OCI-M1 (cell line): ENCODE measurements around the gene ISCU.
A peak's percentile ranks its signal among the peaks of the same experiment; 100 is the strongest.

Experiments used
- DNase-seq: peaks from one replicate; lab custom pipeline; 2025; lab: John Stamatoyannopoulos, UW

ISCU gene

GRCh38 chr12:108562348-108563135 lies at the start of gene ISCU:
Gene ISCU, plus strand, starts transcription at chr12:108562596. Its CDS starts 27 bp downstream, at chr12:108562623.
- DNase-seq: peak; percentile 98

GRCh38 chr12:108514468-108514972 lies 47.9 kb upstream of the ISCU start:
- DNase-seq: no peak

DNA sequence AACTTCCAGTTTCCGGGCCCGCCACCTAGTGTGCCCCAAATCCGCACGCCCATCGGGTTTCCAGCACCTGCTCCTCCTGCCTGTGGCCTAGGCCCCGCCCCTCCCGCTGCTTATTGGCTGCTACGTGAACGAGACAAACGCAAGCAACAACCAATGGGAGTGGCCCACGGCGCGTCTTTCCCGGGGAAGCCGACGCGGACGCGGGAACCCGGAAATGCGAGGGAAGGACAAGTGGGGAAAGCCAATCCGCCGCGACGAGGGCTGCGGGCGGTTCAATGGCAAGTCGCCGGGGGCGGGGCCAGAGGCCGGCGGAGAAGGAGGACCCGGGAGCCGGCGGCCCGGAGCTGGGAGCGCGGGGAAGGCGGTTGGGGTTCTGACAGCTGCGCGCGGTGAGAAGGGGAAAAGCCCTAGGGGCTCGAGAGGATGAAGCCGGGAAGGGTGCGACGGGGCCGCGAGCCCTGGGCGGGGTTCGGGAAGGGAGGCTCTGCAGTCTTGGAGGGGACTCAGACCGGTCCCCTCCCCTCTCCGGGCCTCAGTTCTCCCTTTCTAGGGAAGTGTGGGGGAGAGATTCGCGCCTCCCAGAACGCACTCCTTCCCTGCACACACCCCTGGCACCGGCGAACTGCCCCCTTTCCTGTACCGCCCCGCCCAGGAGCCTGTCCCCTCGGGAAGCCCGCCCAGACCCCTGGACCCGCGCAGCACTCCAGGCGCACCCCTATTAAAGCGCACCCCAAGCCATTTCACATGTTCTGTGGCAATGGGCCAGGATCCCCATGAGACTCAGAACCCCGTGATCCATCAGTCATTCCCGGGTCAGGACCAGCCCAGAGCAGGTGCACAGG lies 47.2 kb upstream of the ISCU start, which contains the start of gene FICD:
TSS of gene FICD (plus strand) at position 305 of the 842 bp plus-strand sequence. CDS start 1,696 bp downstream, outside the sequence.
- peak; percentile 99 for DNase-seq

GRCh38 chr12:108515916-108516315 lies 46.5 kb upstream of the ISCU start:
- peak; percentile 37 for DNase-seq

DNA sequence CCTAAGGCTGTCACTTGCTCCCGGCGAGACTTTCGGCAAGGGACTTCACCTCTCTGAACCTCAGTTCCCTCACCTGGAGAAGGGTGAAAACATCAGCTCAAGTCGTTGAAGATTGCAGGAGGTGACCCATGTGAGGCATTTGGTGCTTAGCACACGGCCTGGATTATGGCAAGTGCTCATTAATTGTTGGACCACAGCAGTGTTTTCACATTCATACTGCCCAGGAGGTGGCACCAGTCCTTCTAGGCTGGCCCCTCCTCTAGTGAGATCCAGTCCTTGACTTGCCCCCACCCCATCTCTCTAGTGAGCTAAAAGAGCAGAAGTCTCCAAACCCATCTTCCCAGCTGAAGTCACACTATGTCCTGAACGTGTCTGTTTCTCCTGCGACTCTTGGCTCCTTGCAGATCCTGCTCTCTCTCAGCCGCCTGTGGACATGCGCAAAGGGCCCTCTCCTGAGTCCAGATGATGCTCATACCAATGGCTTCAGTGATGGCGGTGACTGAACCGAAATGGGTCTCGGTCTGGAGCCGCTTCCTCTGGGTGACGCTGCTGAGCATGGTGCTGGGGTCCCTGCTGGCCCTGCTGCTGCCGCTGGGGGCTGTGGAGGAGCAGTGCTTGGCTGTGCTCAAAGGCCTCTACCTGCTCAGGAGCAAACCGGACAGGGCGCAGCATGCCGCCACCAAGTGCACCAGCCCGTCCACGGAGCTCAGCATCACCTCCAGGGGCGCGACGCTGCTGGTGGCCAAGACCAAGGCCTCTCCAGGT lies 45.7 kb upstream of the ISCU start:
- peak; percentile 49 for DNase-seq

GRCh38 chr12:108517288-108518100 lies 44.9 kb upstream of the ISCU start:
- peak; percentile 5 for DNase-seq

DNA sequence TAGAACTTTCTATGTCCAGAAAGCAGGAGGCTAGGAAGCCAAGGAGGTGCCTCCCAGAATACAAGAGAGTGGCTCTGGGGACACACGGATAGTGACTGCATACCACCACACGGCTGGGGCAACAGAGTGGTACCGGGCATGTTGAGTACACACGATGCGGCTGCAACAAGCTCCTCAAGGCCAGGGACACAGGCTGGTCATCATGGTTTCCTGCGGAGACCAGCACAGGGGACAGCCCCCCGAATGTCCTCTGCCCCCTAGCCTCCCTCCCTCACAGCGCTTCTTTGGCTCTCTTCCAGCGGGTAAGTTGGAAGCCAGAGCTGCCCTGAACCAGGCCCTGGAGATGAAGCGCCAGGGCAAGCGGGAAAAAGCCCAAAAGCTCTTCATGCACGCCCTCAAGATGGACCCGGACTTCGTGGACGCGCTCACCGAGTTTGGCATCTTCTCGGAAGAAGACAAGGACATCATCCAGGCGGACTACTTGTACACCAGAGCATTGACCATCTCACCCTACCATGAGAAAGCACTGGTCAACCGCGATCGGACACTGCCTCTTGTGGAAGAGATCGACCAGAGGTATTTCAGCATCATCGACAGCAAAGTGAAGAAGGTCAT lies 44.2 kb upstream of the ISCU start:
- DNase-seq: no peak

- no peak for DNase-seq
Observed at GRCh38 chr12:108518716-108519496, 43.5 kb upstream of the ISCU start.

DNA sequence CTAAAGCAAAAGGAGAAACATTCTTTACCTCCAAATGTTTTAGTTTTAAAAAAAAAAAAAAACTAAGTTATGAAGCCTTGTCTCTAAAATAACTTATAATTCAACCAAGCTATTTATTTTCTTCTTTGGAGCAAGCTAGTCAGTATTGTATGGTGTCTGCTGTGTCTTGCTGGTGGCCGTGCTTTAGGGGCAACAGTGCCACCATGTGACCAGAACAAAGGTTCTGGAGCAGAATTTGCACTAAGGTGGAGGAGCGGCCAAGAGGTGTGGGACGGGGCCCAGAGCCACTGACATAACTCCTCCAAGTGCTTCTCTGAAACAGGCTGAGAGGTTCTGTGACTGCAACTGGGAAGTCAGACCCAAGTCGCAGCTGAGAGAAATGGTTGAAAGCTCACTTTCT lies 42.8 kb upstream of the ISCU start:
- peak; percentile 22 for DNase-seq

DNA sequence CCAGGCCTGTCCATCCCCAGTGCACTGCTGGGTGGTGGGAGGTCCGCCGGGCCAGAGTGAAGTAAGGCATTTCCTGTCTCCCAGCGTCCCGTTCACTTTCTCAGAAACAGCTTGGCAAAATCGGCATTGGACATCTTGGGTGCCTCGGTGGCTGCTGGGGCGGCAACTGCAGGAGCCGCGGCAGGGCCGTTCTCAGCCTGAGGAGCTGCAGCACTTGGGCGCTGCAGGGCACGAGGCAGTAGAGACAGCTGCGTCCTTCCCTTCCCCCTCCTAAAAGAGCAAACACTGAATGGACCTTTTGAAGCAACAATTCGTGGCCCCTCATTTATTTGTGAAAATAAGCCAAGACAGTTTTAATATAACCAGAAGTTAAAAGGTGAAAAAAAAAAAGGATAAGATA lies 39.0 kb upstream of the ISCU start:
- DNase-seq: no peak

- no peak for DNase-seq
Observed at GRCh38 chr12:108525681-108526080, 36.7 kb upstream of the ISCU start.

- no peak for DNase-seq
Observed at GRCh38 chr12:108526482-108527165, 35.8 kb upstream of the ISCU start.

DNA sequence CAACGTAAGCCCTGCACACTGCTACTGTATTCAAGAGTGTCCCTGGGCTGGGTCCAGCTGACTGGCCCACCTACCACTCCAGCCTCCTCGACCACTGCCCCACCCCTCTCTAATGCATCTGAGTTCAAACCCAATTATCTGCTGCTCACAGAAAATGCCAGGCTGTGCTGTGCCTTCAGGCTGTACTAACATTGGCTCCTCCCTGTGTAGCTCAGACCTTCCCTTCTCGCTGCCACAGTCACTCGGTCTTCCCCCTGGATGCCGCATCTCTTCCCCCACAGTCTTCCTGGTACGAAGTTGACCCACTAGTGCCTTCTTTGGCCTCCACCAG lies 35.3 kb upstream of the ISCU start:
- no peak for DNase-seq

DNA sequence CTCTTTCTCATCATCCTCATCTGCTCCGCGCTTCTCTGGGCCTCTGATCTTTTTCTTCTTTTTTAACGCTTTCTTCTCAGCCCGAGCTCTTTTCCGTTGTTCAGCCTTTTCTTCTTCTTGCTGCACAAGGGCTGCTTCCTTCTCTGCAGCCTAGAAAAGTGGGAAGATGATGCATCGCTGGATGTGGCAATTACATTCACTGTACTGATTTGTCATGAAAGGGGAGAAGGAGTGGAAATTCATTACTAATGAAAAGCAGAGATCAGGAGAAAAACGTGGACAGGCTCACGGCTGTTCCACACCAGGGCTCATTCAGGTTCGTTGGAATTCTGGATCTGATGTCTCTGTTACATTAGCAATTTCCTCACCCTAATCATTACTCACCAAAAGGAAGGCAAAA lies 32.2 kb upstream of the ISCU start:
- DNase-seq: no peak

DNA sequence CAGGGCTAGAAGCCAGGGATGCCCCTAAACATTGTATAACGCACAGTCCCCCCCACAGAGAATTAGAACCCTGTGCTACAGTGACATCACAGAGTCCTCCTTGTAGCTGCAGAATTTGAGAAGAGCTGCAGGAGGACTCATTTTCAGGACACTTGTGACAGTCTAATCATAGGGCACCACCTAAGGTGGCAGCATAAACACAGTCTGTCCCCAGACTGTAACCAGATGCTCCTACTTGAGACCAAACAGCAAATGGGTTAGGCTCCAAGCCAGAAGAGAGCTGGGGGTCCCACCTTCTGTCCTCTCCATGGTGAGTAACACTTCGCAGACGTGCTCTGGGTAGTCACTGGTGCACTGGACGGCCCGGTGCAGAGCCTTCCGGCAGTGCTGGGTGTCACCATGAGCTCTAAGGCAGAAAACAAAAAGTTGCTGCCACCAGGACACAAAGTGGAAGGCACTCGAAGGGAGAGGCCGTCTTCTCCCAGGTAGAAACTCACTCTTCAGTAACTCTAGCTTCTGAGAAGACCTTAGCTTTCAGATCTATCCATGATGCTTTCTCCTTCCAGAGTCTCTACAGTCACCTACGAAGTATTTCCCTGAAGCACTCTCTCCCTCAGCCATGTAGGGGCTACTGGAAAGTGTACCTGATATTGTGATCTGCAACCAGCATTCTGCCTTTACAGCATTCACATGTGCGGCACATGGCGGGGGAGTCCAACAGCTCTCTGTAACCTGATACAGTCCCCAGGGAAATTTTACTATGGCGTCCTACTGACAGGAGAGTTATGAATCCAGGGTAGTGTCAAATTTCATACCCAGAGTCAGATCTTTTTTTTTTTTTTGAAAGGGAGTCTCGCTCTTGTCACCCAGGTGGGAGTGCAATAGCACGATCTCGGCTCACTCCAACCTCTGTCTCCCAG lies 30.2 kb upstream of the ISCU start:
- DNase-seq: no peak

DNA sequence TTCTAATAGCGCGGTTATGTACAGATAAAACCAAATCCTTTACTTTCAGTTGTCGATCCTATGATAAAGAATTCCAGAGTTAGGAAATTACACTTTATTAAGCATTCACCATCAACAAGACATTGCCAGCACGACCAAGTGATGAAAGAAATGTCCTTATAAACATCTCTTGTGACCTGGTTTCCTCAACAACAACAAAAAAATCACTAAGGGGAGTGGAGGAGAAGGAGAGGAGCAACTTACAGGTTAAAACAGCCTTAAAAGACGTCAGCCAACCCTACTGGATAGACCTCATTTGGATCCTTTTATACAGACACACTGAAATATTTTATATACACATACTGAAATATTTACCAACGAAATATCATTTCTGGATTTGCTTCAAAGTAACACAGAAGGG lies 24.2 kb upstream of the ISCU start:
- DNase-seq: no peak

- no peak for DNase-seq
Observed at GRCh38 chr12:108538616-108539195, 23.7 kb upstream of the ISCU start.

DNA sequence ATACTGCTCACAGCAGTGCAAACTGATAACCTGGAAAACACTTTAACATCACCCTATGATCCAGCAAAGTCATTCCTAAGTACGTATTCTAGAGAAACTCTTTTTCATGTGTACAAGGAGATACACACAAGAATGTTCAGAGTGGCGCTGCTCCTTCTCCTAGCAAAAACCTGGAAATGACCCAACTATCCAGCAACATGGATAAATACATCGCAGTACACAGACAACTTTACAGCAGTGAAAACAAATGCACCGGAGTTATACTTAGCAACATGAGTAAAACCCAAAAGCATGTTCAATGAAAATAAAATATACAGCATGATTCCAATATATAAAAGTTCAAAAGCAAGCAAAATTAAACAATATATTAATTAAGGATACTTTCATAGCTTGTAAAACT lies 20.1 kb upstream of the ISCU start:
- no peak for DNase-seq
